Ovary (tissue), 9 donors: Measurements from ENCODE around the gene DIP2C. TPM values are rescaled to one million over a fixed set of nuclear protein-coding genes. Genes with fewer than 3 reads are reported as not detected.
A peak's percentile ranks its signal among the peaks of the same experiment; 100 is the strongest.

Experiments used
- DNase-seq, 5 donors: peaks; one replicate each; pipeline ENCODE4 v3.0.0-alpha.2; 2019 to 2020
- H3K27ac ChIP-seq, 2 donors: fragments of 200-600 bp; one replicate each; pipeline versions ENCODE4 v1.5.1 to v1.8.0; 2019 to 2022
- H3K27me3 ChIP-seq: fragments of 200-600 bp; one replicate; pipeline ENCODE4 v1.8.0; 2022
- H3K36me3 ChIP-seq: fragments of 200-600 bp; sonication (generic); one replicate; pipeline ENCODE4 v1.5.1; 2019
- H3K4me1 ChIP-seq: one replicate; pipeline ENCODE4 v1.8.1; 2013; ENCODE audit warnings: mild to moderate bottlenecking, moderate library complexity; ENCODE audit not compliant: insufficient read depth
- H3K4me3 ChIP-seq: fragments of 200-600 bp; sonication (generic); one replicate; pipeline ENCODE4 v1.5.1; 2017
- H3K9me3 ChIP-seq, 2 donors: fragments of 200-600 bp in 1 of 2; sonication (generic) in 1 of 2; one replicate each; pipeline versions ENCODE4 v1.5.1 to v1.8.1; 2013 to 2019; ENCODE audit warnings: mild to moderate bottlenecking in 1 of 2, moderate library complexity in 1 of 2
- EP300 ChIP-seq: sonication (generic); formaldehyde crosslinking; IDR thresholded peaks from one replicate; pipeline ENCODE4 v1.6.1; 2017; ENCODE audit warnings: antibody characterized with exemption
- POLR2A ChIP-seq: fragments of 450-650 bp; IDR thresholded peaks from one replicate; pipeline ENCODE4 v1.6.1; 2017; ENCODE audit warnings: antibody characterized with exemption, mild to moderate bottlenecking, moderate library complexity
- WGBS, 3 donors: extraction: QIAGEN DNeasy Blood & Tissue Kit in 1 of 3; methylation state at CpG; one replicate each; pipeline versions ENCODE4 v1.1.5 to v1.1.7; 2013 to 2017; 5-methylcytosine and 5-hydroxymethylcytosine counted together
- intact Hi-C, 4 donors: fragments of 100-400 bp; cut with DNase I; formaldehyde crosslinking; loops; one replicate each; pipeline versions ENCODE4 v1.11.0 to v1.15.1; 2022 to 2023
- polyA plus RNA-seq, 2 donors: library from polyadenylated mRNA; stranded (reverse); fragments of 200-250 nt in 1 of 2; fragments of 350-450 nt in 1 of 2; fragmentation: Illumina TruSeq in 1 of 2; extraction: RNeasy Lipid Tissue Mini Kit (QIAGEN cat#74804) in 1 of 2; gene quantifications; one replicate each; pipeline ENCODE4 v1.2.3, GENCODE V29; 2013 to 2014
- total RNA-seq, 7 donors: library from RNA; depleted of rRNA in 2 of 7; stranded (reverse); fragments of >200 nt in 2 of 7; fragmentation: NEBNext Ultra II Directional in 3 of 7; extraction: Animal tissue kit (Norgen Biotek cat#: 25700) in 3 of 7; gene quantifications; one replicate each; pipeline versions ENCODE4 v1.1.0 to v1.2.4, GENCODE V29; 2016 to 2023
- TF ChIP-seq, protein P1 (sequence below), 3 donors: fragments of 450-650 bp in 2 of 3; fragments of 200-600 bp in 1 of 3; IDR thresholded peaks; one replicate each; pipeline versions ENCODE4 v1.5.1 to v1.8.0; 2016 to 2022; ENCODE audit warnings: antibody characterized with exemption in 3 of 3, mild to moderate bottlenecking in 1 of 3
- donor health status: DM: no; HTN: no; CAD: no; lungs with moderate emphysema.
- donor health status: DM: no; HTN: no; CAD: no.
- donor health status: Bipolar disorder and iron deficiency.
- donor health status: DM: yes; HTN: yes; CAD: no.
- donor health status: DM: no; HTN: no; CAD: no.
- donor health status: DM: yes; HTN: yes; CAD: no.

The DIP2C gene
- total and polyA plus RNA-seq, 9 donors = 10.1 to 29.4 (median 22.2) TPM

DNA sequence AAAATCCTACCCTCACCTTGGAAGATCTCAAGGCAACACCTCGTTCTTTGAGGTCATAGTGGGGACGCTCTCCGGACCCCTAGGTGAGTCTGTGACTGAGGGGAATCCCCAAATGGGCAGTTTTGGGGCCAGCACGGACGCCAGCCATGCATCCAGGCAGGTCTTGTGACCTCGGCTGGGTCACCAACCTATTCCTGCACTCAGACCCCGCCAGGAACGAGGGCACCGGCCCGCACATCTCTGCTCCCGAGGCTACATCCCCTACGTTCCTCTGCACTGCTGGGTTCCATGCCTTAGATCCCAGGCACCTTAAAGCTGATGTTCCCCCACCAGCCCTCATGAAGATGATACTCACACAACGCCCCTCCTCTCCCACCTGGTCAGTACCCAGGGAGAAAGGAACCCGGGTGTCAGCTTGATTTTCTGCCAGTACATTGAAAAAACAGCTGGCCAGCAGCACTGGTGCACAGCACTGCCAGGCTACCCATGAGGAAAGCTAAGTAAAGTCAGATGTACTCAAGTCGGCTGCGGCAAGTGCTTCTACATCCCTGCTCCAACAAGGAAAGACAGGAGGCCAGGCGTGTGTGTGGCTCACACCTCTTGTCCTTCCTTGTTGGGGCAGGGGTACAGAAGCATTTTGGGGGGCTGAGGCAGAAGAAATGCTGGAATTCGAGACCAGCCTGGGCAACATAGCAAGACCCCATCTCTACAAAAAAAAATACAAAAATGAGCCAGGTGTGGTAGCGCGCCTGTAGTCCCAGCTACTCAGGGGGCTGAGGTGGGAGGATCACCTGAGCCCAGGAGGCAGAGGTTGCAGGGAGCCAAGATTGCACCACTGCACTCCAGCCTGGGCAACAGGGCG is 48.1 kb downstream of the DIP2C start:
- DNase-seq = peak in 1 of 5 donors; percentile 27
- H3K27ac ChIP-seq = no peak overlapping the region
- TF ChIP-seq, protein P1, sequence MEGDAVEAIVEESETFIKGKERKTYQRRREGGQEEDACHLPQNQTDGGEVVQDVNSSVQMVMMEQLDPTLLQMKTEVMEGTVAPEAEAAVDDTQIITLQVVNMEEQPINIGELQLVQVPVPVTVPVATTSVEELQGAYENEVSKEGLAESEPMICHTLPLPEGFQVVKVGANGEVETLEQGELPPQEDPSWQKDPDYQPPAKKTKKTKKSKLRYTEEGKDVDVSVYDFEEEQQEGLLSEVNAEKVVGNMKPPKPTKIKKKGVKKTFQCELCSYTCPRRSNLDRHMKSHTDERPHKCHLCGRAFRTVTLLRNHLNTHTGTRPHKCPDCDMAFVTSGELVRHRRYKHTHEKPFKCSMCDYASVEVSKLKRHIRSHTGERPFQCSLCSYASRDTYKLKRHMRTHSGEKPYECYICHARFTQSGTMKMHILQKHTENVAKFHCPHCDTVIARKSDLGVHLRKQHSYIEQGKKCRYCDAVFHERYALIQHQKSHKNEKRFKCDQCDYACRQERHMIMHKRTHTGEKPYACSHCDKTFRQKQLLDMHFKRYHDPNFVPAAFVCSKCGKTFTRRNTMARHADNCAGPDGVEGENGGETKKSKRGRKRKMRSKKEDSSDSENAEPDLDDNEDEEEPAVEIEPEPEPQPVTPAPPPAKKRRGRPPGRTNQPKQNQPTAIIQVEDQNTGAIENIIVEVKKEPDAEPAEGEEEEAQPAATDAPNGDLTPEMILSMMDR (IDR thresholded peaks at IDR 0.05) = no peak
- TF ChIP-seq POLR2A (no peak), EP300 (no peak)
- 92 to 94% (median 93%) methylated on average over 21 of the region's 21 CpGs for WGBS, 3 donors
- intact Hi-C loops = no loop called here
- no peaks in the 10 kb centered on the region for H3K4me1 ChIP-seq
- H3K27me3 ChIP-seq = no peaks in the 10 kb centered on the region
- no peak overlapping the region for H3K4me3 ChIP-seq
- no peaks in the 10 kb centered on the region for H3K36me3 ChIP-seq
- H3K9me3 ChIP-seq = peaks cover 0 to 4% of the 10 kb centered on the region in 2 donors

DNA sequence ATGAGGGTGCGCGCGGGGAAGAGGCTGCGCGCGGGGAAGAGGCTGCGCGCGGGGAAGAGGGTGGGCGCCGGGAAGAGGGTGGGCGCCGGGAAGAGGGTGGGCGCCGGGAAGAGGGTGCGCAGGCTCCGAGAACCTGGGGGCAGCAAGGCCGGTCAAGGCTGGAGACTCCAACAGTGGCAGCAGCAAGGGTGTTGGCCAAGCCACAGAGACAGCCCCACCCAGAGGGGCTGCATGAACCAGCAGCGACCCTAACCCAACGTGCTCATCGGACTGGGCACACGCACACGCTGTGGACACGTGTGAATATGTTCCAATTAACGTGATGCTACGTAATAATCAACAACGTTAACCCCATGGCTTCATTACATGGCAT is 48.8 kb downstream of the DIP2C start:
- H3K4me3 ChIP-seq = no peak overlapping the region
- peaks cover 0 to 4% of the 10 kb centered on the region in 2 donors for H3K9me3 ChIP-seq
- H3K27me3 ChIP-seq = no peaks in the 10 kb centered on the region
- TF ChIP-seq EP300 (no peak), POLR2A (no peak)
- TF ChIP-seq, protein P1 (IDR thresholded peaks at IDR 0.05) = no peak
- H3K27ac ChIP-seq = no peak overlapping the region
- intact Hi-C loops = no loop called here
- H3K36me3 ChIP-seq = no peaks in the 10 kb centered on the region
- H3K4me1 ChIP-seq = no peaks in the 10 kb centered on the region
- no peak for DNase-seq
- WGBS, 3 donors = 91 to 93% (median 92%) methylated on average over 27 of the region's 27 CpGs

DNA sequence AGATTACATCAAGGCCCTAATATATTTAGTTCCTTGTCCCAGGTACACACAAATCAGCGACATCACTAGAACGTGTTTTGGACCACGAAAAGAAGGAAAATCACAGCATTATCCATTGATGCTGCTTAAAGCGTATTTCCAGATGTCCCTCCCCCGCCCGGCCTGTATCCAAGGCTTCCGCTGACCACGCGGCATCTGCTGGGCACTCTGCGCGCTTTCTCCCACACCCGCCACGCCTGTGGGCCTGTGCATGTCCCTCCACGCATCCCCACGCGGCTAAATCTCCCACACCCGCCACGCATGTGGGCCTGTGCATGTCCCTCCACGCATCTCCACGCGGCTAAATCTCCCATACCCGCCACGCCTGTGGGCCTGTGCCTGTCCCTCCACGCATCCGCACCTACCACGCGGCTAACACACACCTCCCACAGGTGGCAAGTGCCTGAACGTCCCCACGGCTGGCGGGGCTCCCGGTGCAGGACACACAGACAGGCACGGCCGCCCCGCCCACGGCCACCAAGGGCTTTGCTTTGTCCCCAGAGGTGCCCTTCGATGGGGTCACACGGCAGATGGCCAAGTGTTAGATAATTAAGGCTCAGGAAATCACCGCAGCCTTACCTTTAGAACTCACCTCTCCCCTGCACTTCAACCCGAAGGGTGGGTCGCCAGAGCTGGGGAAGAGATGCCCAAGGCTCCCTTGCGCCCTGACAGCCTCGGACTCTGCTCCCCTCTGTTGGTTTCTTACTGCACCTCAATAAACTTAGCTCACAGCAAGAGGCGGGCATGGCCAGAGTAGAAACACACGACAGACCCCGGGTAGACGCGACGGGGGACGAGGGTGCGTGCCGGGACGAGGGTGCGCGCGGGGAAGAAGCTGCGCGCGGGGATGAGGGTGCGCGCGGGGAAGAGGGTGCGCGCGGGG is 49.5 kb downstream of the DIP2C start:
- Histone ChIP-seq H3K4me3 (no peak overlapping the region), H3K27me3 (no peaks in the 10 kb centered on the region), H3K36me3 (no peaks in the 10 kb centered on the region), H3K27ac (no peak overlapping the region), H3K9me3 (peaks cover 0 to 4% of the 10 kb centered on the region in 2 donors), H3K4me1 (no peaks in the 10 kb centered on the region)
- intact Hi-C loops = no loop called here
- 94 to 95% (median 95%) methylated on average over 64 of the region's 64 CpGs for WGBS, 3 donors
- TF ChIP-seq, protein P1 (IDR thresholded peaks at IDR 0.05) = no peak
- peak in 2 of 5 donors; percentile 18 to 36 for DNase-seq

DNA sequence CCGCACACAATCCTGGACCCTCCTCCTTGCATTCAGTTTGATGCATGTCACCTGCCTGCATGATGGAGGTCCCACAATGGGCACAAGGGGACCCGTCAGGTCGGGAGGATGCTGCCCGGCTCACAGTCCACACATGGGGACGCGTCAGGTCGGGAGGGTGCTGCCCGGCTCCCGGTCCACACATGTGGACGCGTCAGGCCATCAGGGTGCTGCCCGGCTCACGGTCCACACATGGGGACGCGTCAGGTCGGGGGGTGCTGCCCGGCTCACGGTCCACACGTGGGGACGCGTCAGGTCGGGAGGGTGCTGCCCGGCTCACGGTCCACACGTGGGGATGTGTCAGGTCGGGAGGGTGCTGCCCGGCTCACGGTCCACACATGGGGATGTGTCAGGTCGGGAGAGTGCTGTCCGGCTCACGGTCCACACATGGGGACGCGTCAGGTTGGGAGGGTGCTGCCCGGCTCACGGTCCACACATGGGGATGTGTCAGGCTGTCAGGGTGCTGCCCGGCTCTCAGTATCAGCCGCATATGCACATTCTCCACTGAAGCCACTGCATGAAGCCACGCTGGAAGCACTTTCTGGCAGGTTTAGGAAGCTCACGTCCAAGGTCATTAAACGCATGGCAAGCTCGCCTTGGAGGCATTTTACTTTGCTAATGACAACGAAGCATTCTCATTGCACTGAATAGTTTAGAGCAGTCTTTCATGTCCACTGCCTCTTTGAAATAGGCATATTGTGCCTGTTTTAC is 50.3 kb downstream of the DIP2C start:
- H3K4me3 ChIP-seq = no peak overlapping the region
- H3K36me3 ChIP-seq = no peaks in the 10 kb centered on the region
- H3K4me1 ChIP-seq = peaks cover 1% of the 10 kb centered on the region
- H3K27me3 ChIP-seq = no peaks in the 10 kb centered on the region
- intact Hi-C loops = no loop called here
- no peak for TF ChIP-seq EP300
- no peak for TF ChIP-seq POLR2A
- TF ChIP-seq, protein P1 (IDR thresholded peaks at IDR 0.05) = no peak
- DNase-seq = peak in 1 of 5 donors; percentile 28
- H3K9me3 ChIP-seq = no peaks in the 10 kb centered on the region
- 85 to 92% (median 89%) methylated on average over 42 of the region's 42 CpGs for WGBS, 3 donors
- H3K27ac ChIP-seq = no peak overlapping the region
